Measurements from ENCODE around the gene EPHB6. TPM values are rescaled to one million over a fixed set of nuclear protein-coding genes. Genes with fewer than 3 reads are reported as not detected.

Gene EPHB6
- total RNA-seq, 5 donors from 2014 or later (not counting 1 experiment from before 2014, with no cell fraction given) = 37.2 to 76.2 (median 62.3) TPM

DNA sequence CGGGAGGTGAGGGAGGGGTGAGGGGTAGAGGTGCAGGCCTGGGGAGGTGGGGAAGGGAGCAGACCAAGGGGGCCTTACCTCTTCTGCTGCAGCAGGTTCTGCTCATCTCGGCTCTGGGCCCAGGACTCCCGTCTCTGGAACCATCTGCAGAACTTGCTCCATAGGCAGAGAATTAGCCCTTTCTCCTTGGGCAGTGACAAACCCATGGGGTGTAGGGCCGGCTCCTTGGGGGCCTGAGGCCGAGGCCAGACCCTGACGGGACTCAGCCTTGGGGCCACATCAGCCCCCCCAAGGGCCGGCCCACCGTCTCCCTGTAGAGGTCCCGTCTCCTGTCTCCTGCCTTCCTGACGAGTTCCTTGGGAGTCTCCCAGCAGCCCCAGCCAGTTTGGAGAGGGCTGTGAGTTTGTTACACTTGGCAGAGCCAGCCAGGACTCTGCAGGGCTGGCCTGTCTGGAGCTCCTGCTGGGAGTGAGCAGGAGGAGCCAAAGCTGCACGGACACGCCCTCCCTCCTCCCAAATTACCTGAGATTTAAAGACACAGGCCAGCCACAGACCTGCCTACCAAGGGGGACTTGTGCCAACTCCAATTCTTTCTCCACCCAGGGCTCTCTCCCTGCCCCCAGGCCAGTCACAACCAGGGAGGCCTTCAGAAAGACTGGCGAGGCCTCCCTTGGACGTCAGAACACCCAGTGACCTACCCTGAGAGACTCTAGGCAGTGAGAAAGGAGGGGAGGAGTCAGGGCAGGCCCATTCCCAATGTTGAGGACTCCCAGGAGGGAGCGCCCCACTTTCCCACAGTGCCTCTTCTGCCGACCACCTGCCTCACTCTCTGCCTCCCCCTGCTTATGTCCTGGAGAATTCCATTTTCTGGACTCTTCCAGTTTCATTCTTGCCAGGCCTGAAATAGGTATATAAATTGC, 30.7 kb downstream of the EPHB6 start, which contains the start of gene TRPV6:
Gene TRPV6, minus strand, starts transcription at position 435 of the 920 bp plus-strand sequence.
- Mint-ChIP-seq H3K9me3 (no peaks in the 10 kb centered on the region), H3K4me3 (no peak within 1 kb of the TSS), H3K27me3 (peaks cover 0 to 10% of the 10 kb centered on the region in 2 donors), H3K36me3 (no peaks in the 10 kb centered on the region), H3K27ac (no peak within 1 kb of the TSS), H3K4me1 (no peaks in the 10 kb centered on the region)
- ChIA-PET CTCF (no interaction called here), POLR2A (no interaction called here)
- Histone ChIP-seq H3K4me1 (ENCODE audit: control insufficient read depth in 1 of 2, extremely low read depth in 1 of 2, insufficient read depth in 2 of 2, low read length in 2 of 2) (peaks cover 0 to 2% of the 10 kb centered on the region in 2 experiments), H3K36me3 (ENCODE audit: control insufficient read depth in 2 of 2, extremely low read depth in 1 of 2, insufficient read depth in 1 of 2, low read length in 1 of 2) (no peaks in the 10 kb centered on the region), H3K27me3 (replicated peaks in 1 of 2; ENCODE audit: control insufficient read depth in 2 of 2, extremely low read depth in 1 of 2, insufficient read depth in 2 of 2, low read length in 1 of 2) (peaks cover 0 to 29% of the 10 kb centered on the region in 2 experiments), H3K4me3 (ENCODE audit: control insufficient read depth in 1 of 2, extremely low read depth in 1 of 2, low read length in 1 of 2) (no peak within 1 kb of the TSS), H3K9me3 (no peaks in the 10 kb centered on the region), H3K27ac (ENCODE audit: low read length) (no peak within 1 kb of the TSS)
- ATAC-seq (replicated peaks in 1 of 4) (no peak), DNase-seq (peak in 1 of 35 experiments; percentile 21)
- WGBS (ENCODE audit: insufficient coverage) = 78% methylated on average over 9 of the region's 16 CpGs

DNA sequence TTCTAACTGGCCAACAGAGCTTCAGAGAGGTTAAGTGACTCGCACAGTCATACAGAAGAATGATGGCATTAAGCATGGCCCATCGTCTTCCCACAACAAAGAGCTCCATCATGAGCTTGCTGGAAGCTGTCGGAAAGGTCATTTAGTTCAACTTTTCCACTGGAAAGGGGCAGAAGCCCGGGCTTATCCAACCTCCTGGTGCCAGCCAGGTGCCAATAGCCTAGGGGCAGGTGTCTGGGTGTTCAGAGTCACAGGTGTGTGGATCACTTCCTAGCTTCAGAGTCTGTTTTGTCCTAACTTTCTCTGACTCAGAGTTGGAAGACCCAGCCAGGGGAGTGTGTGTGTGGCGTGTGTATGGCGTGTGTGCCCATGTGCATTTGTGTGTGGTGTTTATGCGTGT, 32.0 kb downstream of the EPHB6 start:
- ChIA-PET POLR2A (no interaction called here), CTCF (no interaction called here)
- Mint-ChIP-seq H3K27ac (no peak overlapping the region), H3K27me3 (peaks cover 4 to 6% of the 10 kb centered on the region in 2 donors), H3K9me3 (no peaks in the 10 kb centered on the region), H3K36me3 (no peaks in the 10 kb centered on the region), H3K4me3 (no peak overlapping the region), H3K4me1 (no peaks in the 10 kb centered on the region)
- Histone ChIP-seq H3K27ac (ENCODE audit: low read length) (no peak overlapping the region), H3K36me3 (ENCODE audit: control insufficient read depth in 2 of 2, extremely low read depth in 1 of 2, insufficient read depth in 1 of 2, low read length in 1 of 2) (no peaks in the 10 kb centered on the region), H3K27me3 (replicated peaks in 1 of 2; ENCODE audit: control insufficient read depth in 2 of 2, extremely low read depth in 1 of 2, insufficient read depth in 2 of 2, low read length in 1 of 2) (peaks cover 0 to 34% of the 10 kb centered on the region in 2 experiments), H3K4me1 (ENCODE audit: control insufficient read depth in 1 of 2, extremely low read depth in 1 of 2, insufficient read depth in 2 of 2, low read length in 2 of 2) (no peaks in the 10 kb centered on the region), H3K4me3 (ENCODE audit: control insufficient read depth in 1 of 2, extremely low read depth in 1 of 2, low read length in 1 of 2) (no peak overlapping the region), H3K9me3 (no peaks in the 10 kb centered on the region)
- ATAC-seq (replicated peaks in 1 of 4) (no peak), DNase-seq (peak in 1 of 35 experiments; percentile 9)
- 62% methylated on average over 4 of the region's 7 CpGs for WGBS (ENCODE audit: insufficient coverage)

DNA sequence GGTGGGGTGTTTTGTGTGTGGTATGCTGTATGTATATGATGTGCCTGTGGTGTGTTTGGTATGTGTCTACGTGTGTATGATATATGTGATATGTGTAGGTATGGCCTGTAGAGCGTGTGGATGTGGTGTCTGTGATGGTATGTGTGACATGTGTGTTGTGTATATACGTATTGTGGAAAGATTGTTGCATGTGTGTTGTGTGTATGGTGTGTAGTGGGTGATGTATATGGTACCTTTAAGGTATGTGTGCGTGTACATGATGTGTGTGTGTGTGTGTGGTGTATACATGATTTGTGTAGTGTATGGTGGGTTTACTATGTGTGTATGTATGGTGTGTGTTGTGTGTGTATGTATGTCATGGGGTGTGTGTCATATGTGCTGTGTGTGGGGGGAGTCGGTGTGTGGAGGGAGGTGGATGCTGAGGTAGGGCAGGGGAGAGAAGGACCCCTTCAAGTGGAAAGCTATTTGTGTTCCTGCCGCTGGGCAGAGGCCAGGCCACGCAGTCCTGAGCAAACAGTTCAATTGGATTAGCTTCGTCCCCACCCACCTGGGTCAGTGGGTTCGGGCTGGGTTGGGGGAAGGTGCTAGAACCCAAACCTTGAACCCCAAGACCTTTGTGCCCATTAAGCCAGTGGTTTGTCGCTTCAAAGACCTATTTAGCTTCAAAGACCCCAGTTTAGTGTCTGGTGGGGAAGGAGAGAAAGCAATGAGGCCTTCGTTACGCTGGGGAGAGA, 32.6 kb downstream of the EPHB6 start:
- no peaks in the 10 kb centered on the region for H3K4me1 ChIP-seq (ENCODE audit: control insufficient read depth in 1 of 2, extremely low read depth in 1 of 2, insufficient read depth in 2 of 2, low read length in 2 of 2)

DNA sequence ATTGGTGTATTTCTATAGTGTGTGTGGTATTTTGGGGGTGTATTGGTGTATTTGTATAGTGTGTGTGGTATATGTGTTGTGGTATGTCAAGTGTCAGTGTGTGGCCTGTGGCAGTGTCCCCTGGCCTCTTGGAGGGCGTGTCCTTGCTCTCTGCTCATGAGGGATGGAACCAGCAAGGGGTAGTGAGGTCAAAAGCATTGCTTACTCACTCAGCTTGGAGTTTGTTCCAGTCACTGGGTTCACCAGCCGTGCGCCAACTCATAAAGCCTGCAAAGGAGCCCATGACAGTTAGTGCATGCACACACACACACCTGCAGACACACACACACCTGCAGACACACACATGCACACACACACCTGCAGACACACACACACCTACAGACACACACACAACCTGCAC, 34.9 kb downstream of the EPHB6 start:
- Histone ChIP-seq H3K4me1 (ENCODE audit: control insufficient read depth in 1 of 2, extremely low read depth in 1 of 2, insufficient read depth in 2 of 2, low read length in 2 of 2) (no peaks in the 10 kb centered on the region), H3K9me3 (no peaks in the 10 kb centered on the region), H3K27ac (ENCODE audit: low read length) (no peak overlapping the region), H3K27me3 (replicated peaks in 1 of 2; ENCODE audit: control insufficient read depth in 2 of 2, extremely low read depth in 1 of 2, insufficient read depth in 2 of 2, low read length in 1 of 2) (peaks cover 0 to 45% of the 10 kb centered on the region in 2 experiments), H3K4me3 (ENCODE audit: control insufficient read depth in 1 of 2, extremely low read depth in 1 of 2, low read length in 1 of 2) (no peak overlapping the region), H3K36me3 (ENCODE audit: control insufficient read depth in 2 of 2, extremely low read depth in 1 of 2, insufficient read depth in 1 of 2, low read length in 1 of 2) (no peaks in the 10 kb centered on the region)
- no peaks in the 10 kb centered on the region for H3K36me3 Mint-ChIP-seq
- no peak overlapping the region for H3K4me3 Mint-ChIP-seq
- H3K27ac Mint-ChIP-seq = no peak overlapping the region
- POLR2A ChIA-PET = no interaction called here
- DNase-seq (peak in 1 of 35 experiments; percentile 4), ATAC-seq (replicated peaks in 1 of 4) (no peak)
- H3K27me3 Mint-ChIP-seq = peaks cover 0 to 6% of the 10 kb centered on the region in 2 donors
- no peaks in the 10 kb centered on the region for H3K9me3 Mint-ChIP-seq
- CTCF ChIA-PET = no interaction called here
- H3K4me1 Mint-ChIP-seq = no peaks in the 10 kb centered on the region
- WGBS (ENCODE audit: insufficient coverage) = 75% methylated on average over 3 of the region's 3 CpGs

More for the DNA sequence above, 32.6 kb downstream of the EPHB6 start:
- H3K27ac Mint-ChIP-seq = no peak overlapping the region
- ChIA-PET POLR2A (no interaction called here), CTCF (interaction anchor here (0.6 to 0.7 kb wide), 2 partner anchors 28 to 500 kb away, joined by 3 to 4 read pairs; no protein-coding TSS in a partner anchor)
- Histone ChIP-seq H3K4me3 (ENCODE audit: control insufficient read depth in 1 of 2, extremely low read depth in 1 of 2, low read length in 1 of 2) (no peak overlapping the region), H3K9me3 (no peaks in the 10 kb centered on the region), H3K27me3 (replicated peaks in 1 of 2; ENCODE audit: control insufficient read depth in 2 of 2, extremely low read depth in 1 of 2, insufficient read depth in 2 of 2, low read length in 1 of 2) (peaks cover 0 to 39% of the 10 kb centered on the region in 2 experiments), H3K36me3 (ENCODE audit: control insufficient read depth in 2 of 2, extremely low read depth in 1 of 2, insufficient read depth in 1 of 2, low read length in 1 of 2) (no peaks in the 10 kb centered on the region), H3K27ac (ENCODE audit: low read length) (no peak overlapping the region)
- DNase-seq = peak in 1 of 35 experiments; percentile 11
- H3K4me3 Mint-ChIP-seq = no peak overlapping the region
- H3K36me3 Mint-ChIP-seq = no peaks in the 10 kb centered on the region
- no peak for ATAC-seq (replicated peaks in 1 of 4)
- no peaks in the 10 kb centered on the region for H3K9me3 Mint-ChIP-seq
- WGBS (ENCODE audit: insufficient coverage) = 80% methylated on average over 7 of the region's 12 CpGs
- no peaks in the 10 kb centered on the region for H3K4me1 Mint-ChIP-seq
- H3K27me3 Mint-ChIP-seq = peaks cover 3 to 6% of the 10 kb centered on the region in 2 donors

DNA sequence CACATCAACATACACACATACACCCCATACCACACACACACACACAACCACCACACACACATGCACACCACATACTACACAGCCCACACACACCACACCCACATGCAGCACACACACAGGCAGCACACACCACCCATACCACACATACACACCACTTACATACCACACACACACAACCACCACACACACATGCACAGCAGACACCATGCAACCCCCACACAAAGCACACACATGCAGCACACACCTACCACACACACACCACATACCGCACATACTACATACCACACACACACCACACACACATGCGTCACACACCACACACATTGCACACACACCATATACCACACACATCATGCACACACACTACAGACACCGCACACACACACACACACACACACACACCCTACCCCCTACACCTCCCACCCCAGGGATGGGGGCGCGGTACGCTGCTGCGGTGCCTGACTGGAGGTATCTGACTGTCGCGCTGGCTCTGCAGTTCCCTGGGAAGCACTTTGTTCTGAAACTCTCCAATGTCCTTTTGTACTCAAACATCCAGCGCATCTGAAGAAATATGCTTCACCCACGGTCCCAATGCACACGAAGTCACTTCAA, 36.1 kb downstream of the EPHB6 start:
- Histone ChIP-seq H3K27me3 (replicated peaks in 1 of 2; ENCODE audit: control insufficient read depth in 2 of 2, extremely low read depth in 1 of 2, insufficient read depth in 2 of 2, low read length in 1 of 2) (peaks cover 0 to 37% of the 10 kb centered on the region in 2 experiments), H3K4me1 (ENCODE audit: control insufficient read depth in 1 of 2, extremely low read depth in 1 of 2, insufficient read depth in 2 of 2, low read length in 2 of 2) (no peaks in the 10 kb centered on the region), H3K27ac (ENCODE audit: low read length) (no peak overlapping the region), H3K9me3 (no peaks in the 10 kb centered on the region), H3K4me3 (ENCODE audit: control insufficient read depth in 1 of 2, extremely low read depth in 1 of 2, low read length in 1 of 2) (no peak overlapping the region), H3K36me3 (ENCODE audit: control insufficient read depth in 2 of 2, extremely low read depth in 1 of 2, insufficient read depth in 1 of 2, low read length in 1 of 2) (no peaks in the 10 kb centered on the region)
- ATAC-seq (replicated peaks in 1 of 4) = no peak
- peaks cover 0 to 6% of the 10 kb centered on the region in 2 donors for H3K27me3 Mint-ChIP-seq
- H3K27ac Mint-ChIP-seq = no peak overlapping the region
- H3K36me3 Mint-ChIP-seq = no peaks in the 10 kb centered on the region
- ChIA-PET POLR2A (no interaction called here), CTCF (no interaction called here)
- no peak overlapping the region for H3K4me3 Mint-ChIP-seq
- no peak for DNase-seq
- no peaks in the 10 kb centered on the region for H3K4me1 Mint-ChIP-seq
- no peaks in the 10 kb centered on the region for H3K9me3 Mint-ChIP-seq
- WGBS (ENCODE audit: insufficient coverage) = 91% methylated on average over 11 of the region's 12 CpGs

DNA sequence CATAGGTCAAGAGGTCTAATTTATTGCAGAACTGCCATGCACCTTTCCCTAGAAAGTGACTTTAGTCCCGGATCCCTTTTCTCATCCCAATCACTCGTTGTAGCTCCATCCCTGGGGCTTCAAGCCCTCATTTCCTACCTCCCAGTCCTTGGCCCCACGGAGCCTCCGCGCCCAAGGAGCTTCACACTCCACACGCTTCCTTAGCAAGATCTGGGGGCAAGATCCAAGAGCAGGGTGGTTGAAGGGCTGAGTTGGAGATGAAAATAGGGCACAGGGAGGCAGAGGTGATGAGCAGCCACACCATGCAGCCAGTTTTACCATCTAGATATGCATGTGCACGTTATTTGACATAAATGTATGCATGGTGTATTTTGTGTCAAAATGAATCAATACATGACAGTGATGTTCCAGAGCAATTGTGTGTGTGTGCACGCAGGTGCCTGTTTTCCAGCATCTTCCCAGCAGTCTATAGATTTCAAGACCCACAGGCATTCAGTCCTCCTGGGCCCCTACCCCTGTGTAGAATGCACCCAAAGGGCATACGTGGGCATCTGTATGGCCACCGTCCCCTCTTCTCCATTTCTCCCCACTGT, 36.7 kb downstream of the EPHB6 start:
- Mint-ChIP-seq H3K27me3 (peaks cover 6% of the 10 kb centered on the region in 2 donors), H3K36me3 (no peaks in the 10 kb centered on the region), H3K4me3 (no peak overlapping the region), H3K27ac (no peak overlapping the region), H3K4me1 (no peaks in the 10 kb centered on the region), H3K9me3 (no peaks in the 10 kb centered on the region)
- 87% methylated on average over 7 of the region's 10 CpGs for WGBS (ENCODE audit: insufficient coverage)
- H3K27me3 ChIP-seq (replicated peaks in 1 of 2; ENCODE audit: control insufficient read depth in 2 of 2, extremely low read depth in 1 of 2, insufficient read depth in 2 of 2, low read length in 1 of 2) = peaks cover 0 to 40% of the 10 kb centered on the region in 2 experiments
- ChIA-PET CTCF (no interaction called here), POLR2A (no interaction called here)
- no peaks in the 10 kb centered on the region for H3K36me3 ChIP-seq (ENCODE audit: control insufficient read depth in 2 of 2, extremely low read depth in 1 of 2, insufficient read depth in 1 of 2, low read length in 1 of 2)
- no peaks in the 10 kb centered on the region for H3K4me1 ChIP-seq (ENCODE audit: control insufficient read depth in 1 of 2, extremely low read depth in 1 of 2, insufficient read depth in 2 of 2, low read length in 2 of 2)
- H3K4me3 ChIP-seq (ENCODE audit: control insufficient read depth in 1 of 2, extremely low read depth in 1 of 2, low read length in 1 of 2) = no peak overlapping the region
- ATAC-seq (replicated peaks in 1 of 4) (no peak), DNase-seq (no peak)
- H3K9me3 ChIP-seq = no peaks in the 10 kb centered on the region
- no peak overlapping the region for H3K27ac ChIP-seq (ENCODE audit: low read length)
